ENCODE measurements around the gene GIGYF2.

Gene GIGYF2

GRCh38 chr2:232878855-232879617 lies 181.9 kb downstream of the GIGYF2 start:
- DNase-seq (ENCODE audit: low spot score) = peak; percentile 5

GRCh38 chr2:232879618-232880494 lies 182.7 kb downstream of the GIGYF2 start:
- no peak for DNase-seq (ENCODE audit: low spot score)

DNA sequence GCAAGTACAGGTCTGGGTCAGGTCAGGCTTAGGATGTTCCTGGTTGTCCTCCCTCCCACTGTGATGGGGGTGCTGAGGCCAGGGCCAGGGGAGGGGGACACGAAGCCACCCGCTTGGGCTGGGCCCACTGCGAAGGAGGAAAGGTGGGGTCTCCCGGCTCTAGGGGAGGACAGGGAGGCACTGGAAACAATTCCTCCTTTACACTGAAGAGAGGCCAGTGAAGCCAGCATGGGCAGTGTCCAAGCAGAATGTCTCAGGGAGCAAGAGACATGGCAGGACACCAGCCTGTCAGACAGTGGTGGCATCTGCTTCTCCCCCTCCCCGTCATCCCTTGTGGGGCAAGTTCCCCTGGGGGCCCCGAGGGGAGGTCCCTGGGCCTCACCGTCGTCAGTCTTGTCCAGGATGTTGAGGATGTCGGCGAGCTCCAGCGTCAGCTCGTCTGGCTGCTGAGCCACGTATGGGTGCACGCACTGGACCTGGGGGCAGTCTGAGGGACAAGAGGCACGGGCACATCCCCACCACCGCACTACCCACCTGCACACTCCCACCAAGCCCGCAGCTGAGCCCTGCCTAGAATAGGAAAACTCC lies 183.7 kb downstream of the GIGYF2 start:
- no peak for DNase-seq (ENCODE audit: low spot score)

GRCh38 chr2:232882085-232882484 lies 185.0 kb downstream of the GIGYF2 start:
- DNase-seq (ENCODE audit: low spot score) = no peak

DNA sequence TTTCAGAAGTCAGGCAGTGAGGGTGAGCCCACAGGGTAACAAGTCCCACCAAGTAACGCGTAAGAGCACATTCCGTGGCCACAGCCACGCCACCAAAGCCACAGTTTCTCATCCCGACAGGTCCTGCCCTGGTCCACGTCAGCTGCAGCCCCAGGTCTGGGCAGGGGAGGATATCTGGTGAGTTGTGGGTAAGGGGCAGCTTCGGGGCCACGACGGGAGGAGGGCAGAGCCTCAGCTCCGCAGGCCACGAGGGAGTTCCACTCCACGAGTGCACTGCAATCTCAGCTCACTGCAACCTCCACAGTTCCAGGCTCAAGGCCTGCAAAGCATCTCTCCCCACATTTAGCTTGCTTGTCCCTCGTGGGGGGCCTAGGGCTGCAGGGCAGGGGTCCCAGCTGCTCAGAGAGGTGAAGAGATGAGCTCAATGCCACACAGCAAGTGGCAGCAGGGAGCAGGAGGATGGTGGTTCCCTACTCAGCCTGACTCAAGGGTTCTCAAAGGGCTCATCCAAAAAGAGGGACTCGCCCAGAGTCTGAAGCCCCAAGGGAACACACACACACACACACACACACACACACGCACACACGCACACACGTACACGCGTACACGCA lies 185.5 kb downstream of the GIGYF2 start:
- DNase-seq (ENCODE audit: low spot score) = no peak

DNA sequence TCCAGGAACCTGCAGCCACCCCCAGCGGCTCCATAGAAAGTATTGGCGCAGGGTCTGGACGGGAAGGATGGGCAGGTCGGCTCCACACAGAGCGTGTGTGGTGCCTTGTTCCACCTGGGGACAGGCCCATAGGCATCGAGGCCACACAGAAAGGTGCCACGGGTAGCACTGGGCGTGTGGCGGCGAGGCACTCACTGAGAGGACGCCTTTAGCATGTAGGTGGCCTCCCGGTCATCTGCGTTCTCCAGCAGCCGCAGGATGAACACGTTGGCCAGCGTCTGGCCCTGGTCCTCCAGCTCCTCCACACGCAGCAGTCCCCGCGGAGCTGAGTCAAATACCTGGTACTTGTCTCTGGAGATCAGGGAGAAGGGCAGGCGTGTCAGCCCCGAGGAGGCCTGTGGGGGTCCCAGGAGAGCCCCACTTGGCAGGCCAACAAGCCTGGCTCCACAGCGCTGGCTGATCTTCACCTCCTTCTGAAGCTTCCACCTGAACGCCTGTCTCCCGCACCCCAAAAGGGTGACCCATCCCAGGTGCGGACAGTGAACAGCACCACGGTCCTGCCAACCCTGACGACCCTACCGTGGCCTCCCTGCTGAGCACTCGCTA lies 186.1 kb downstream of the GIGYF2 start:
- no peak for DNase-seq (ENCODE audit: low spot score)

- no peak for DNase-seq (ENCODE audit: low spot score)
Measured at GRCh38 chr2:232884001-232884421, 186.9 kb downstream of the GIGYF2 start.

- no peak for DNase-seq (ENCODE audit: low spot score)
Measured at GRCh38 chr2:232884549-232885263, 187.6 kb downstream of the GIGYF2 start.

DNA sequence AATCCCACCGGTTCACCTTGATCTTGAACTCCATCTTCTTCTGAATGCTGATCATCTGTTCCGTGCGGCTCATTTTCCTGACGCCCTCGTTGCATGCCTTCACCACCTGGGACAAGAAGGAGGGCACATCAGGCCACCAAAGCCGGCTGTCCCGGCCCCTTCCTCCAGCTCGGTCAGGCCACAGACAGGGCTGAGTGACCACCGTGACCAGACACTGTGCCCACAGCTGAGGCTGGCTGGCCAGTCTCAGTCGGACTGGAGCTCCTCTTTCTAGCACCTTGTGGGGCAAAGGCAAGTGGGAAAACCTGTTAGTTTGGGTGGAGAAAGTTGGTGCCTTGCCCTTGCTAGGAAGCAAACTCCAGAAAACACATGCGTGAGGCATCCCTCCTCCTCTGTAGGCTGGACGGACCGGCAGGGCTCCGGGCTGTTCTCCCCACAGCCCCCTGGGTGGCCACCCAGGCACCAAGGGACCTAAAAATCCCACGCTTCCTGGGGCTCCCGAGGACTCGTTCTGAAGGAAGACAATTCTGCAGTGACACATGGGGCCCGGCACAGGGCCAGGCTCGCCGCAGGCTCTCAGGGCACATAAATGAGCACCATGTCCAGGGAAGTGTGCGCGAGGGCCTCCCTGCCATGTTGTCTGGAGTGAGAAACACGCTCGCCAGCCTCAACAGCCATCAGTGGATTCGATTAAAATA lies 188.3 kb downstream of the GIGYF2 start:
- no peak for DNase-seq (ENCODE audit: low spot score)

GRCh38 chr2:232886176-232886575 lies 189.0 kb downstream of the GIGYF2 start:
- no peak for DNase-seq (ENCODE audit: low spot score)

DNA sequence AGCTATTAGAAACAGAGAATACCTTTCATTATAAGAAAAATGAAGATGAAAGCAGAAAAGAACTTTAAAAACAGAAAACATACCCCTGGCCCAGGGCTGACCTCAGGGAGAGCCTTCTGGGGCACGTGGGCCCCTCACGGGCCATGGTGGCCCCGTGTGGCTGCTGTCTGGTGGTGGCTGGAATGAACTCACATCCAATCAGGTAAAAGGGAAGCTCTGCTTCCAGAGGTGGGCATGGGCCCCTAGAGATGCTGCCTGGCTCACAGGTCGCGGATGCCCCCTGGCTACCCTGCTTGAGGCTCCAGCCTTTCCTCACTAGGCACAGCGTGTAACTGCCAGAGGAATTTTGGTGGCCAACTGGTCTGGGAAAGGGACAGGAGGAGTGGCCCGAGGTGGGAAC lies 189.5 kb downstream of the GIGYF2 start:
- no peak for DNase-seq (ENCODE audit: low spot score)

GRCh38 chr2:232887171-232887850 lies 190.2 kb downstream of the GIGYF2 start:
- no peak for DNase-seq (ENCODE audit: low spot score)

DNA sequence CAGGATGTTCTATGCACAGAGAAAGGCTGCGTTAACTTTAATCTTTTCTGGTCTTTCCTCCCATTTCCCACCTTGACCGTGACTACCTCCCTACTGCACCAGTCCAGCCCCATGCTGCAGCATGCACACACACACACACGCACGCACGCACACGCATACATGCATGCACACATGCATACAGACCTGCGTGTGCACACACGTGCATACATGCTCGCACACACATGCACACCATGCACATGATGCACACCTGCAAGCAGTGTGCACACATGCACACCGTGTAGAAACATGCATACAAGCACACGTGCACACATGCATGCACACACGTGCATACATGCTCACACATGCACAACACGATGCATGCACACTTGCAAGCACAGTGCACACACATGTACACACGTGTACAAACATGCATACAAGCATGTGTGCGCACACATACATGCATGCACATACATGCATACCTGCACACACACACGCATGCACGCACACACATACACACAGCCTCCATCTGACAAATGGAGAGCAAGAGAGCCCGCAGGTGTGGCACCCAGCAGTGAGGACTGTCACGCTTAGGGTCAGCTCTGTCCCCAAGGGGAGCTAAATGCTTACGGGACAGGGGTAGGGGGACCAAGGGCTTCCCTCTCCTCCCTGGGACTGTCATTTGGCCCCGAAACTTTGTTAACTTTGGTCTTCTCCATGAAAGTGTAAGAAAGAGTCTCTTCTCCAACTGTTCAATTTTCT lies 191.1 kb downstream of the GIGYF2 start:
- DNase-seq (ENCODE audit: low spot score) = no peak

GRCh38 chr2:232888839-232889529 lies 191.9 kb downstream of the GIGYF2 start:
- DNase-seq (ENCODE audit: low spot score) = no peak

- DNase-seq (ENCODE audit: low spot score) = no peak
Measured at GRCh38 chr2:232889876-232890401, 192.8 kb downstream of the GIGYF2 start.

- no peak for DNase-seq (ENCODE audit: low spot score)
Measured at GRCh38 chr2:232890536-232890895, 193.4 kb downstream of the GIGYF2 start.

GRCh38 chr2:232890896-232891601 lies 193.9 kb downstream of the GIGYF2 start:
- DNase-seq (ENCODE audit: low spot score) = no peak

GRCh38 chr2:232891621-232892071 lies 194.5 kb downstream of the GIGYF2 start:
- DNase-seq (ENCODE audit: low spot score) = peak; percentile 82

Data from GM03348 (cell line).